SU-DHL-6 (cell line): ENCODE data around the gene LIMS4.
"Not testable (repeated sequence)": the region's sequence is repeated elsewhere in the genome, so short reads cannot be mapped to it uniquely, and the experiment has no call there.

Source experiments
- EZH2phosphoT487 ChIP-seq: fragments of 200-600 bp; sonication (generic), shearing (Covaris generic); conservative IDR thresholded peaks from 2 replicates; pipeline ENCODE4 v1.6.1; 2018; ENCODE audit warnings: mild to moderate bottlenecking, antibody characterized with exemption, low read length, moderate library complexity, mixed read lengths
- TF ChIP-seq, protein P1 (sequence below): fragments of 200-600 bp; sonication (generic); IDR thresholded peaks from one replicate; pipeline ENCODE4 v1.5.1; 2017; ENCODE audit warnings: antibody characterized with exemption, mild to moderate bottlenecking, low read length, moderate library complexity; ENCODE audit not compliant: insufficient read depth, poor library complexity, severe bottlenecking

DNA sequence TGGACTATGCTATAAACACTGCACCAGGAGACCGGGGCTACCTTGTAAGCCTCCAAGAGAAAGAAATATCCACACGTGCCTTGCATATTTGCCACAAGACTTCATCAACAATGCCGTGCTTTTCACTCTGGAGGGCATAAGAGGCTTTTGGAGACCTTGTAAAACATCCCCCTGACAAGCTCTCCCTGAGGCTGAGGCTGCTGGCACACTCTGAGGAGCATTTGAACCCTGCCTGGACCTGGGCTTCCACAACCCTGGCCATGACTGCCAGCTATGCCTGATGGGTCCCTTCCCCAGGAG lies 393 bp upstream of the LIMS4 start:
- TF ChIP-seq, protein P1, sequence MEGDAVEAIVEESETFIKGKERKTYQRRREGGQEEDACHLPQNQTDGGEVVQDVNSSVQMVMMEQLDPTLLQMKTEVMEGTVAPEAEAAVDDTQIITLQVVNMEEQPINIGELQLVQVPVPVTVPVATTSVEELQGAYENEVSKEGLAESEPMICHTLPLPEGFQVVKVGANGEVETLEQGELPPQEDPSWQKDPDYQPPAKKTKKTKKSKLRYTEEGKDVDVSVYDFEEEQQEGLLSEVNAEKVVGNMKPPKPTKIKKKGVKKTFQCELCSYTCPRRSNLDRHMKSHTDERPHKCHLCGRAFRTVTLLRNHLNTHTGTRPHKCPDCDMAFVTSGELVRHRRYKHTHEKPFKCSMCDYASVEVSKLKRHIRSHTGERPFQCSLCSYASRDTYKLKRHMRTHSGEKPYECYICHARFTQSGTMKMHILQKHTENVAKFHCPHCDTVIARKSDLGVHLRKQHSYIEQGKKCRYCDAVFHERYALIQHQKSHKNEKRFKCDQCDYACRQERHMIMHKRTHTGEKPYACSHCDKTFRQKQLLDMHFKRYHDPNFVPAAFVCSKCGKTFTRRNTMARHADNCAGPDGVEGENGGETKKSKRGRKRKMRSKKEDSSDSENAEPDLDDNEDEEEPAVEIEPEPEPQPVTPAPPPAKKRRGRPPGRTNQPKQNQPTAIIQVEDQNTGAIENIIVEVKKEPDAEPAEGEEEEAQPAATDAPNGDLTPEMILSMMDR: not testable (repeated sequence)
- TF ChIP-seq EZH2phosphoT487: not testable (repeated sequence)
